ENCODE results near the gene MIA3. TPM values are rescaled to one million over a fixed set of nuclear protein-coding genes. Genes with fewer than 3 reads are reported as not detected.
A peak's percentile ranks its signal among the peaks of the same experiment; 100 is the strongest.

Gene MIA3
- total and polyA plus RNA-seq, 2 of the 4 experiments (the other 2 are of a cell fraction): 35.0 to 45.4 TPM

DNA sequence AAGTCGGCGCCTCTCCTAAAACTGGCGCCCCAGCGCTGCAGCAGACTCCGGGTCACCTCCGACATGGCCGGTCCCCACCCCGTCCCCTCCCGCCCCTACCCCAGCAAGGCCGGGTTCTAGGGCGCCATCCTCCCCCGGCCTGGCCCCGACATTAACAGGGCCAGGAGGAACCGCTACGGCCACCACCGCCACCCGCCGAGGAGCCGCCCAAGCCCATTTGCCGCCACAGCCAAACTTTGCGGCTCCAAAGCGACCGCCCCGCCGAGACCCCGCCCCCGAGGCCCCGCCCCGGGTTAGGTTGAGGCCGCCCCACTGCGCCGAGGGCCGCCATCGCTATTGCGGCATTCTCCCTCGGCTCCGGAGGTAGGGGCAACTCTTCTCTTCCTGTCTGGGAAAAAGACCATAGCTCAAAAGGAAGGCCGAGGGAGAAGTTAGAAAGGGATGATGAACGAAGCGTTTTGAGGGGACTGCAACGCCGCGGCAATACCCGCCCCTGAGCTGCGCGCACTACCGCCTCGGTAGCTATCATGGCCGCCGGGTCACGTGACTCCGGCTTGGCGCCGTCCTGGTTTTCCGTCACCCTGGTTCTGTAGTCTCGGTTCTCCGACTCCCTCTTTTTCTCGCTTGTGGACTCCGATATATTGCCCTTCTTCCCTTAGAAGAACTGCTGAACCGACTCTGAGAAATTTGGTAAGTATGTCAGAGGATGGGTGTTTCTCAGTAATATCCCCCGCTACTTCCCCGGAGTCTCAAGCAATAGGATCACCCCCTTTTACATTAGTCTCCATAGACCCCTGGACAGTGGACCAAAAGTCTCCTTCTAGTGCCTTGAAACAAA, 94.6 kb downstream of the MIA3 start, which contains the start of the genes AIDA and BROX:
AIDA (minus strand) TSS at position 239 of the 838 bp plus-strand sequence; CDS start at position 65, 174 bp downstream.
BROX (plus strand) TSS at position 312 of the 838 bp plus-strand sequence. CDS start 3,136 bp downstream, outside the sequence.
- Histone ChIP-seq H4K8ac (ENCODE audit: low read depth in 2 of 2, low read length in 2 of 2) (peak within 1 kb of the TSS; percentile 95 to 100), H2AK9ac (replicated peaks; ENCODE audit: low read depth, low read length, poor library complexity) (peak within 1 kb of the TSS; percentile 98), H3K4me2 (ENCODE audit: low read depth, low read length) (peak within 1 kb of the TSS; percentile 93), H3K9ac (ENCODE audit: low read depth, low read length) (peak within 1 kb of the TSS; percentile 99), H2BK120ac (ENCODE audit: low read depth, low read length) (peak within 1 kb of the TSS; percentile 95), H3K4me3 (ENCODE audit: insufficient read depth, low read depth, low read length) (peak within 1 kb of the TSS; percentile 92), H4K20me1 (ENCODE audit: insufficient read depth, low read length) (no peaks in the 10 kb centered on the region; the same call in 1 of the 2 replicates), H3K9me1 (ENCODE audit: insufficient read depth, low read length) (no peaks in the 10 kb centered on the region; the same call in 1 of the 2 replicates), H3K79me1 (ENCODE audit: low read depth in 1 of 2, low read length in 2 of 2) (peaks cover 9 to 51% of the 10 kb centered on the region in 2 experiments; a peak in 2 of 4 replicates), H2BK20ac (ENCODE audit: low read depth, low read length) (peak within 1 kb of the TSS; percentile 86; the same call in 1 of the 2 replicates), H3K4me1 (ENCODE audit: control insufficient read depth, insufficient read depth, low read length) (no peaks in the 10 kb centered on the region), H3K4ac (ENCODE audit: low read depth, low read length) (peak within 1 kb of the TSS; percentile 98), H2BK5ac (ENCODE audit: low read depth, low read length, poor library complexity, severe bottlenecking) (peak within 1 kb of the TSS; percentile 99), H3K36me3 (ENCODE audit: control insufficient read depth, insufficient read depth, low read length) (peaks cover 3% of the 10 kb centered on the region), H3K27me3 (ENCODE audit: control insufficient read depth, insufficient read depth, low read length) (no peaks in the 10 kb centered on the region), H3K14ac (replicated peaks; ENCODE audit: low read depth, low read length) (peak within 1 kb of the TSS; percentile 99), H3K56ac (ENCODE audit: extremely low read depth, insufficient read depth, low read length) (peak within 1 kb of the TSS; percentile 99), H3K23ac (ENCODE audit: low read depth, low read length) (peak within 1 kb of the TSS; percentile 97), H3K18ac (ENCODE audit: low read depth, low read length) (peak within 1 kb of the TSS; percentile 98), H4K5ac (ENCODE audit: low read depth, low read length) (peak within 1 kb of the TSS; percentile 99), H3K9me3 (ENCODE audit: control insufficient read depth, insufficient read depth, low read length) (no peaks in the 10 kb centered on the region), H2AK5ac (ENCODE audit: low read depth, low read length) (peak within 1 kb of the TSS; percentile 75), H2AFZ (replicated peaks; ENCODE audit: low read length, poor library complexity) (peak within 1 kb of the TSS; percentile 99), H4K91ac (ENCODE audit: insufficient read depth, low read depth, low read length) (peak within 1 kb of the TSS; percentile 98), H3K27ac (ENCODE audit: insufficient read depth, low read length) (peak within 1 kb of the TSS; percentile 100), H2BK15ac (ENCODE audit: low read depth, low read length) (peak within 1 kb of the TSS; percentile 88; the same call in 1 of the 3 replicates)
- CTCF ChIA-PET: no interaction called here
- 0% methylated on average over 7 of the region's 62 CpGs; no CpG with 5 or more reads in 1 of the 2 experiments for WGBS, 2 experiments (ENCODE audit: extremely low coverage in 2 of 2, insufficient read length in 1 of 2)
- DNase-seq (peak; percentile 76), ATAC-seq (ENCODE audit: low read depth) (peak; percentile 88)
- POLR2A ChIA-PET (ENCODE audit: unreplicated experiment): no interaction called here
- BruUV-seq (replicated peaks): TSS peak; percentile 39
- intact Hi-C loops (cut with micrococcal nuclease) (loop anchor here (1.0 kb wide), 1 partner anchor 247 kb away; no protein-coding TSS in a partner anchor), in situ Hi-C loops (cut with MboI; ENCODE audit: low sequenced_read_pairs) (no loop called here), dilution Hi-C loops (cut with HindIII; ENCODE audit: low sequenced_read_pairs, unreplicated experiment) (no loop called here)
- TF ChIP-seq BHLHE40 (IDR thresholded peaks at IDR 0.05; ENCODE audit: low read depth, low read length) (peak; percentile 91), CHD1 (IDR thresholded peaks at IDR 0.05; ENCODE audit: low read depth, low read length) (no peak), RCOR1 (IDR thresholded peaks at IDR 0.05; ENCODE audit: insufficient replicate concordance, low read length) (no peak), NFE2L2 (IDR thresholded peaks at IDR 0.05; ENCODE audit: low read depth, low read length) (no peak), RAD21 (IDR thresholded peaks at IDR 0.05; ENCODE audit: low read length) (no peak), CEBPB (IDR thresholded peaks at IDR 0.05; ENCODE audit: low read depth, low read length) (0 out of 2 replicates have a peak, but pooled peaks have one; percentile 39), MXI1 (IDR thresholded peaks at IDR 0.05; ENCODE audit: borderline replicate concordance, low read depth, low read length) (no peak), MAFK (IDR thresholded peaks at IDR 0.05; ENCODE audit: low read depth, low read length) (no peak), MAZ (IDR thresholded peaks at IDR 0.05; ENCODE audit: borderline replicate concordance, low read depth, low read length) (peak; percentile 57; the same call in 1 of the 2 replicates), POLR2A (IDR thresholded peaks at IDR 0.05; ENCODE audit: low read depth, low read length) (peak; percentile 52; the same call in 1 of the 2 replicates), RFX5 (IDR thresholded peaks at IDR 0.05; ENCODE audit: low read depth, low read length) (no peak)
- TF ChIP-seq, protein P1, sequence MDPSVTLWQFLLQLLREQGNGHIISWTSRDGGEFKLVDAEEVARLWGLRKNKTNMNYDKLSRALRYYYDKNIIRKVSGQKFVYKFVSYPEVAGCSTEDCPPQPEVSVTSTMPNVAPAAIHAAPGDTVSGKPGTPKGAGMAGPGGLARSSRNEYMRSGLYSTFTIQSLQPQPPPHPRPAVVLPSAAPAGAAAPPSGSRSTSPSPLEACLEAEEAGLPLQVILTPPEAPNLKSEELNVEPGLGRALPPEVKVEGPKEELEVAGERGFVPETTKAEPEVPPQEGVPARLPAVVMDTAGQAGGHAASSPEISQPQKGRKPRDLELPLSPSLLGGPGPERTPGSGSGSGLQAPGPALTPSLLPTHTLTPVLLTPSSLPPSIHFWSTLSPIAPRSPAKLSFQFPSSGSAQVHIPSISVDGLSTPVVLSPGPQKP (IDR thresholded peaks at IDR 0.05; ENCODE audit: borderline replicate concordance, low read depth, low read length): no peak
- TF ChIP-seq, protein P2, sequence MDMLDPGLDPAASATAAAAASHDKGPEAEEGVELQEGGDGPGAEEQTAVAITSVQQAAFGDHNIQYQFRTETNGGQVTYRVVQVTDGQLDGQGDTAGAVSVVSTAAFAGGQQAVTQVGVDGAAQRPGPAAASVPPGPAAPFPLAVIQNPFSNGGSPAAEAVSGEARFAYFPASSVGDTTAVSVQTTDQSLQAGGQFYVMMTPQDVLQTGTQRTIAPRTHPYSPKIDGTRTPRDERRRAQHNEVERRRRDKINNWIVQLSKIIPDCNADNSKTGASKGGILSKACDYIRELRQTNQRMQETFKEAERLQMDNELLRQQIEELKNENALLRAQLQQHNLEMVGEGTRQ (IDR thresholded peaks at IDR 0.05; ENCODE audit: low read depth, low read length): peak; percentile 97
